HepG2 (cell line): Measurements from ENCODE around the gene CTSS. TPM values are rescaled to one million over a fixed set of nuclear protein-coding genes. Genes with fewer than 3 reads are reported as not detected.

Source experiments
- ATAC-seq: fragments of 200-7000 bp; cut with Tn5 transposase; 3 replicates; pipeline ENCODE4 v1.9.1; 2020; ENCODE audit warnings: mild to moderate bottlenecking, moderate library complexity
- BruUV-seq: library from RNA; stranded (reverse); fragments of 400-500 nt; replicated peaks from 2 replicates; lab custom pipeline; 2021; lab: Mats Ljungman, UMichigan
- CTCF ChIA-PET: fragments of 300-600 bp; formaldehyde crosslinking; extraction: SDS; loops from one replicate; lab custom pipeline; 2021; ENCODE audit warnings: low total read pairs, inconsistent platforms, low intra/inter-chr PET ratio; lab: Yijun Ruan, JAX
- POLR2A ChIA-PET: fragments of 350-600 bp; sonication (Branson Sonifier 250); formaldehyde crosslinking; loops from one replicate; lab custom pipeline; 2020; ENCODE audit warnings: antibody characterized with exemption, inconsistent platforms; lab: Yijun Ruan, JAX
- DNase-seq: peaks from one replicate; pipeline ENCODE4 v3.0.0-alpha.2; 2015; ENCODE audit warnings: low spot score
- FAIRE-seq: peaks from 3 replicates; lab custom pipeline; 2011; peaks lifted over from hg19 to GRCh38; lab: Jason Lieb, UNC
- H2AFZ ChIP-seq: one replicate; pipeline ENCODE4 v1.6.1; 2011; ENCODE audit warnings: low read length, inconsistent platforms
- H3K27ac ChIP-seq: fragments of 300-600 bp; 3 replicates; pipeline ENCODE4 v1.8.0; 2011; ENCODE audit warnings: mixed run types, mild to moderate bottlenecking, mixed read lengths, low read length, inconsistent platforms; ENCODE audit not compliant: insufficient read depth; ENCODE audit errors: extremely low read length
- H3K27me3 ChIP-seq, 2 experiments: fragments of 200-600 bp in 1 of 2; 2 replicates in 1 of 2; 3 replicates in 1 of 2; pipeline versions ENCODE4 v1.6.0 to v1.8.0; 2011; ENCODE audit warnings: low read length in 2 of 2, mild to moderate bottlenecking in 2 of 2, moderate library complexity in 2 of 2, inconsistent platforms in 1 of 2; ENCODE audit not compliant: insufficient read depth in 2 of 2, control insufficient read depth in 1 of 2
- H3K36me3 ChIP-seq, 2 experiments: fragments of 200-600 bp in 1 of 2; replicated peaks in 1 of 2; 2 replicates in 1 of 2; 3 replicates in 1 of 2; pipeline versions ENCODE4 v1.5.1 to v1.8.0; 2011; ENCODE audit warnings: low read length in 2 of 2, inconsistent platforms in 1 of 2; ENCODE audit not compliant: insufficient read depth in 2 of 2, control insufficient read depth in 1 of 2
- H3K4me1 ChIP-seq: 2 replicates; pipeline ENCODE4 v1.5.1; 2012; ENCODE audit warnings: low read length, inconsistent platforms; ENCODE audit not compliant: insufficient read depth
- H3K4me2 ChIP-seq: 2 replicates; pipeline ENCODE4 v1.6.0; 2011; ENCODE audit warnings: low read depth, low read length, inconsistent platforms
- H3K4me3 ChIP-seq, 3 experiments: fragments of 200-600 bp in 1 of 3; sonication (generic), shearing (Covaris generic) in 1 of 3; replicated peaks in 1 of 3; 2 replicates each; pipeline ENCODE4 v1.5.1; 2011 to 2016; ENCODE audit warnings: low read length in 3 of 3, inconsistent platforms in 2 of 3, low read depth in 2 of 3, mild to moderate bottlenecking in 2 of 3, control low read depth in 1 of 3, mixed read lengths in 1 of 3; ENCODE audit not compliant: insufficient read depth in 1 of 3
- H3K79me2 ChIP-seq: one replicate; pipeline ENCODE4 v1.6.1; 2011; ENCODE audit warnings: low read length, inconsistent platforms; ENCODE audit not compliant: insufficient read depth
- H3K9ac ChIP-seq: 2 replicates; pipeline ENCODE4 v1.6.0; 2011; ENCODE audit warnings: mild to moderate bottlenecking, low read depth, low read length, inconsistent platforms; ENCODE audit not compliant: insufficient read depth
- H3K9me3 ChIP-seq: 2 replicates; pipeline ENCODE4 v1.5.1; 2012; ENCODE audit warnings: mild to moderate bottlenecking, low read length
- H4K20me1 ChIP-seq: 2 replicates; pipeline ENCODE4 v1.6.0; 2011; ENCODE audit warnings: inconsistent platforms, mild to moderate bottlenecking, low read length, moderate library complexity; ENCODE audit not compliant: insufficient read depth
- CAMTA2 ChIP-seq: sonication (generic); formaldehyde crosslinking; IDR thresholded peaks from 2 replicates; pipeline ENCODE4 v1.4.0; 2020; ENCODE audit warnings: mild to moderate bottlenecking, missing genetic modification reagents, borderline replicate concordance
- FOXO4 ChIP-seq: sonication (generic); formaldehyde crosslinking; conservative IDR thresholded peaks from 2 replicates; pipeline ENCODE4 v1.8.1; 2023; ENCODE audit warnings: missing genetic modification reagents
- IRF9 ChIP-seq: sonication (generic); formaldehyde crosslinking; IDR thresholded peaks from 2 replicates; pipeline ENCODE4 v1.8.0; 2022; ENCODE audit warnings: missing genetic modification reagents, mild to moderate bottlenecking, borderline replicate concordance
- NR2F2 ChIP-seq: IDR thresholded peaks from 2 replicates; pipeline ENCODE4 v1.6.1; 2012; ENCODE audit warnings: low read depth, inconsistent platforms, borderline replicate concordance
- POLR2G ChIP-seq: fragments of 200-400 bp; formaldehyde crosslinking; IDR thresholded peaks from 2 replicates; pipeline ENCODE4 v1.6.1; 2018; ENCODE audit warnings: mild to moderate bottlenecking, low read depth, low read length, moderate library complexity
- TRIM24 ChIP-seq: sonication (generic); formaldehyde crosslinking; IDR thresholded peaks from 2 replicates; pipeline ENCODE4 v1.8.0; 2022; ENCODE audit warnings: mild to moderate bottlenecking, missing genetic modification reagents
- ZBTB7B ChIP-seq: sonication (generic); formaldehyde crosslinking; IDR thresholded peaks from 2 replicates; pipeline ENCODE4 v1.4.0; 2020; ENCODE audit warnings: missing genetic modification reagents
- ZNF558 ChIP-seq: sonication (generic); formaldehyde crosslinking; IDR thresholded peaks from 2 replicates; pipeline ENCODE4 v1.9.0; 2022; ENCODE audit warnings: mild to moderate bottlenecking, missing genetic modification reagents, borderline replicate concordance
- ZNF660 ChIP-seq: sonication (generic); formaldehyde crosslinking; IDR thresholded peaks from 2 replicates; pipeline ENCODE4 v1.5.1; 2020; ENCODE audit warnings: mild to moderate bottlenecking, low read depth, missing genetic modification reagents, borderline replicate concordance
- ZNF776 ChIP-seq: sonication (generic); formaldehyde crosslinking; IDR thresholded peaks from 2 replicates; pipeline ENCODE4 v1.4.0; 2020; ENCODE audit warnings: mild to moderate bottlenecking, missing genetic modification reagents
- ZNF891 ChIP-seq: sonication (generic); formaldehyde crosslinking; IDR thresholded peaks from 2 replicates; pipeline ENCODE4 v1.5.0; 2020; ENCODE audit warnings: mild to moderate bottlenecking, missing genetic modification reagents
- ZSCAN12 ChIP-seq: sonication (generic); formaldehyde crosslinking; IDR thresholded peaks from 2 replicates; pipeline ENCODE4 v1.9.0; 2021; ENCODE audit warnings: mild to moderate bottlenecking, missing genetic modification reagents
- WGBS: methylation state at CpG from one replicate; pipeline ENCODE4 v1.1.6; 2017; ENCODE audit warnings: low lambda C conversion rate; 5-methylcytosine and 5-hydroxymethylcytosine counted together
- in situ Hi-C: cut with HindIII; loops from 2 replicates; pipeline ENCODE4 v1.10.0; 2017; ENCODE audit warnings: low pct_unique_long_range_greater_than_20kb; ENCODE audit not compliant: extremely low pct_ligation_motif_present
- intact Hi-C: fragments of 100-400 bp; cut with micrococcal nuclease; formaldehyde crosslinking; loops from one replicate; pipeline ENCODE4 v1.10.0; 2022; ENCODE audit not compliant: unreplicated experiment
- polyA plus RNA-seq, 8 experiments: library from polyadenylated mRNA; depleted of rRNA in 3 of 8; stranded (reverse) in 7 of 8; unstranded in 1 of 8; fragments of >200 nt; fragmentation: Illumina TruSeq in 4 of 8; extraction: Trizol in 4 of 8; gene quantifications; 2 replicates each; pipeline versions ENCODE4 v1.2.1 to v1.2.3, GENCODE V29; 2011 to 2016; ENCODE audit warnings: low read depth in 4 of 8, missing spikeins in 1 of 8, mixed read lengths in 1 of 8; ENCODE audit not compliant: insufficient read depth in 1 of 8
- total RNA-seq, 5 experiments: library from RNA; depleted of rRNA; stranded (reverse); fragments of >200 nt; fragmentation: Illumina TruSeq; extraction: Trizol; gene quantifications; 2 replicates each; pipeline ENCODE4 v1.2.3, GENCODE V29; 2016; ENCODE audit warnings: low read depth in 1 of 5
- TF ChIP-seq, protein P1 (sequence below): sonication (generic); formaldehyde crosslinking; IDR thresholded peaks from 2 replicates; pipeline ENCODE4 v1.4.0; 2020; ENCODE audit warnings: mild to moderate bottlenecking, missing genetic modification reagents
- TF ChIP-seq, protein P2 (sequence below): sonication (generic); formaldehyde crosslinking; conservative IDR thresholded peaks from 2 replicates; pipeline ENCODE4 v1.4.0; 2020; ENCODE audit warnings: missing genetic modification reagents
- TF ChIP-seq, protein P3 (sequence below): sonication (generic); formaldehyde crosslinking; IDR thresholded peaks from 2 replicates; pipeline ENCODE4 v1.4.0; 2020; ENCODE audit warnings: missing genetic modification reagents
- TF ChIP-seq, protein P4 (sequence below): sonication (generic); formaldehyde crosslinking; IDR thresholded peaks from 2 replicates; pipeline ENCODE4 v1.5.0; 2020; ENCODE audit warnings: missing genetic modification reagents, mild to moderate bottlenecking, borderline replicate concordance

The CTSS gene
- total and polyA plus RNA-seq, 2 of the 13 experiments (the other 11 are each of a cell fraction or from before 2014, with no cell fraction given): 0.33 to 1.0 TPM

- FAIRE-seq: no peak
- no peaks in the 10 kb centered on the region for H3K27me3 ChIP-seq
- 38% methylated on average over 3 of the region's 3 CpGs for WGBS
- BruUV-seq: no TSS peak
- peaks cover 6% of the 10 kb centered on the region; the same call in 1 of the 2 replicates for H3K9me3 ChIP-seq
- no peak for DNase-seq
- H3K79me2 ChIP-seq: no peaks in the 10 kb centered on the region
- intact Hi-C loops: loop anchor here (10.0 kb wide), 1 partner anchor 45 kb away; no protein-coding TSS in a partner anchor
- no peak overlapping the region for H3K4me3 ChIP-seq
- ChIA-PET CTCF (no interaction called here), POLR2A (no interaction called here)
- in situ Hi-C loops: no loop called here
- H3K9ac ChIP-seq: no peak overlapping the region
- H3K27ac ChIP-seq: no peak overlapping the region
- no peaks in the 10 kb centered on the region for H4K20me1 ChIP-seq
- no peak overlapping the region for H2AFZ ChIP-seq
- no peak overlapping the region for H3K4me2 ChIP-seq
- ATAC-seq: no peak
- H3K4me1 ChIP-seq: peaks cover 9% of the 10 kb centered on the region
- no peaks in the 10 kb centered on the region for H3K36me3 ChIP-seq
- TF ChIP-seq, protein P1, sequence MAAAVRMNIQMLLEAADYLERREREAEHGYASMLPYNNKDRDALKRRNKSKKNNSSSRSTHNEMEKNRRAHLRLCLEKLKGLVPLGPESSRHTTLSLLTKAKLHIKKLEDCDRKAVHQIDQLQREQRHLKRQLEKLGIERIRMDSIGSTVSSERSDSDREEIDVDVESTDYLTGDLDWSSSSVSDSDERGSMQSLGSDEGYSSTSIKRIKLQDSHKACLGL (CRISPR knock-in tag): no peak
- TF ChIP-seq IRF9 (CRISPR knock-in tag) (no peak), FOXO4 (CRISPR knock-in tag) (no peak), ZNF660 (no peak), ZBTB7B (CRISPR knock-in tag) (no peak), ZNF776 (CRISPR knock-in tag) (no peak), ZNF558 (CRISPR knock-in tag) (no peak), NR2F2 (no peak), ZSCAN12 (CRISPR knock-in tag) (no peak), POLR2G (no peak), CAMTA2 (CRISPR knock-in tag) (no peak), TRIM24 (no peak), ZNF891 (CRISPR knock-in tag) (no peak)
- TF ChIP-seq, protein P2, sequence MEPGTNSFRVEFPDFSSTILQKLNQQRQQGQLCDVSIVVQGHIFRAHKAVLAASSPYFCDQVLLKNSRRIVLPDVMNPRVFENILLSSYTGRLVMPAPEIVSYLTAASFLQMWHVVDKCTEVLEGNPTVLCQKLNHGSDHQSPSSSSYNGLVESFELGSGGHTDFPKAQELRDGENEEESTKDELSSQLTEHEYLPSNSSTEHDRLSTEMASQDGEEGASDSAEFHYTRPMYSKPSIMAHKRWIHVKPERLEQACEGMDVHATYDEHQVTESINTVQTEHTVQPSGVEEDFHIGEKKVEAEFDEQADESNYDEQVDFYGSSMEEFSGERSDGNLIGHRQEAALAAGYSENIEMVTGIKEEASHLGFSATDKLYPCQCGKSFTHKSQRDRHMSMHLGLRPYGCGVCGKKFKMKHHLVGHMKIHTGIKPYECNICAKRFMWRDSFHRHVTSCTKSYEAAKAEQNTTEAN (CRISPR knock-in tag): no peak
- TF ChIP-seq, protein P3, sequence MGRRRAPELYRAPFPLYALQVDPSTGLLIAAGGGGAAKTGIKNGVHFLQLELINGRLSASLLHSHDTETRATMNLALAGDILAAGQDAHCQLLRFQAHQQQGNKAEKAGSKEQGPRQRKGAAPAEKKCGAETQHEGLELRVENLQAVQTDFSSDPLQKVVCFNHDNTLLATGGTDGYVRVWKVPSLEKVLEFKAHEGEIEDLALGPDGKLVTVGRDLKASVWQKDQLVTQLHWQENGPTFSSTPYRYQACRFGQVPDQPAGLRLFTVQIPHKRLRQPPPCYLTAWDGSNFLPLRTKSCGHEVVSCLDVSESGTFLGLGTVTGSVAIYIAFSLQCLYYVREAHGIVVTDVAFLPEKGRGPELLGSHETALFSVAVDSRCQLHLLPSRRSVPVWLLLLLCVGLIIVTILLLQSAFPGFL (CRISPR knock-in tag): no peak
- TF ChIP-seq, protein P4, sequence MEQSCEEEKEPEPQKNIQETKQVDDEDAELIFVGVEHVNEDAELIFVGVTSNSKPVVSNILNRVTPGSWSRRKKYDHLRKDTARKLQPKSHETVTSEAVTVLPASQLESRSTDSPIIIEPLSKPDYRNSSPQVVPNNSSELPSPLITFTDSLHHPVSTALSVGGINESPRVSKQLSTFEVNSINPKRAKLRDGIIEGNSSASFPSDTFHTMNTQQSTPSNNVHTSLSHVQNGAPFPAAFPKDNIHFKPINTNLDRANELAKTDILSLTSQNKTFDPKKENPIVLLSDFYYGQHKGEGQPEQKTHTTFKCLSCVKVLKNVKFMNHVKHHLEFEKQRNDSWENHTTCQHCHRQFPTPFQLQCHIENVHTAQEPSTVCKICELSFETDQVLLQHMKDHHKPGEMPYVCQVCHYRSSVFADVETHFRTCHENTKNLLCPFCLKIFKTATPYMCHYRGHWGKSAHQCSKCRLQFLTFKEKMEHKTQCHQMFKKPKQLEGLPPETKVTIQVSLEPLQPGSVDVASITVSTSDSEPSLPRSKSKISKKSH (CRISPR knock-in tag): no peak
Observed at GRCh38 chr1:150760013-150760412, 5.6 kb downstream of the CTSS start.
